EL (cell line): ENCODE data around the gene NBAS.
"Not testable (repeated sequence)": the region's sequence is repeated elsewhere in the genome, so short reads cannot be mapped to it uniquely, and the experiment has no call there.

Source experiments
- DNase-seq: peaks from one replicate; pipeline ENCODE4 v3.0.0-alpha.2; 2016

NBAS gene

DNA sequence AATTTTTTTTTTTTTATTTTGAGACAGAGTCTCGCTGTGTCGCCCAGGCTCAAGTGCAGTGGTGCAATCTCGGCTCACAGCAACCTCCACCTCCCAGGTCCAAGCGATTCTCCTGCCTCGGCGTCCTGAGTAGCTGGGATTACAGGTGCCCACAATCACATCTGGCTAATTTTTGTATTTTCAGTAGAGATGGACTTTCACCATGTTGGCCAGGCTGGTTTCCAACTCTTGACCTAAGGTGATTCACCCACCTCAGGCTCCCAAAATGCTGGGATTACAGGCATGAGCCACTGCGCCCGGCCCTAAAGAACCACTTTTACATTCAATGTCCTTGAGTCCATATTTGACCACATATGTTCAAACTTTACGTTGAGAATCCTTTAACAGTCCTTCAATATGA lies 156.6 kb downstream of the NBAS start:
- DNase-seq = not testable (repeated sequence)

DNA sequence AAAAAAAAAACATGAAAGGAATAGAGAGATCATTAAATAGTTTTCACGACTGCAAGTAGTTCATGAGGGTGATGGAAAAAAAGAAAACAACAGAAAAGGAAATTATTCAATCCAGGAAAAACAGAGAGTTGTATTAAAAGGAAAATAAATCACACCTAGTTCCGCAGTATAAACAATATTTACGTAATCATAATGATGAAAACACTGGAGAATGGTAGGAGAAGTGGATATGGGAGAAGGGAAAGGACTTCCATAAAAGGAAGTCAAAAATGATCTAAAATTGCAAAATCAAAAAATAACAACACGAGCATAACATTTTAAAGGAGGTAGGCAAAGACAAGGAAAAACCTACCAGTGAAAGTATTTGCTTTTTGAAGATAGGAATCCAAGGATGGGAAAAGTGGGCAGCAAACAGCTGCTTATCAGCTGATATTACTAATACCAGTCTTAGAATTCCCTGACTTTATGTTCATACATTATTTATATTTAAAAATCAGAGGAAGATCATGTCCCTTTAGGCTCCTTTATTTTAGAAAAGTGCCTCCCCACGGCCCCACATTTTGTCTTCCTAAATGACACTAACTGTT lies 160.8 kb downstream of the NBAS start:
- DNase-seq = no peak

DNA sequence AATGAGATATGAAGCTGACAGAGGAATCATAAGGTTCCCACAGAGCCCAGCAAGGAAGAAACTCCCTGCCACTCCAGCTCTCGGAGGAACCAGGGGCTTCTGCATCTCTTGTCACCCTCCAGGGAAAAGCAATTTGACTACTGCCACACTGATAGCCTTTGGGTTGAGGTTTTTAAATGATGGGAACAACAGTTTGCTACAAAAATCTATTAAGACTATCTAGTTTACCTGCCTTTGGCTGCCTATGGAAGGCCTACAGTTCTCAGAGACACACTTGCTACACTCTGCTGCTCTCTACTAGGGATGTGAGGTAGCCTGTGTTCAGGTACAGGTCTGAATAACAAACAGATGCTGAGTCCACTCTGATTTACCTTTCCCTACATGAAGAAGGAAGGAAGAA lies 161.9 kb downstream of the NBAS start:
- no peak for DNase-seq

DNA sequence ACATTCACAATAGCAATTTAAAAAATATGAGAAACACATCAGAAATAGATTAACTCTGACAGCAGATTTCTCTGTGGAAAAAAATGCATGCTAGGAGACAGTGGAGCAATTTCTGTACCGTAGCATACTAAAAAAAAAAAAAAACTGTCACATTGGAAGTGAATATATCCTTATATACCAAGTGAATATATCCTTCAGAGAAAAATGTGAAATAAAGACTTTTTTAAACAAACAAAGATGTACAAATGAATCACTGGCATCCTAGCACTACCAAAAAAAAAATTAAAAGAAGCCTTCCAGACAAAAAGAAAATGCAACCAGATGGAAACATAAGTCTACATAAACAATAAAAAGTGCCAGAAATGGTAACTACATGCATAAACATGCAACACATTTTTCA lies 169.4 kb downstream of the NBAS start:
- DNase-seq = no peak

DNA sequence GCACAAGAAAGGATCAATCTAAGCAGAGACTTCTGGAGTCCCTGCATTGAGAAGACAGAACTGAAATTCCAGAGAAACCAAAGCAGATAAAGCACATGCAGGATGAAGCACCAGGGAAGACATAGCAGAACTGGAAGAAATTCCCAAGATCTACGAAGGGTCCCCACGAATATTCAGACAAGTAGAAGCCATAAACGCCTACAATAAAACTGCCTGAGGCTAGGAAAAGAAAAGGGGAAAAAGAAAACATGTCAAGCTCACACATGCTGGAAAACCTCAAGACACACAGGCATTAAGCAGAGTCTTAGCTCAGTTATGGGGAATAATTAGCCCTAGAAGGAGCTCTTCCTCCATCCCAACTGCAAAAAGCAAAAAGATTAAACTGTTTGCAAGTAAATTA lies 171.2 kb downstream of the NBAS start:
- no peak for DNase-seq

DNA sequence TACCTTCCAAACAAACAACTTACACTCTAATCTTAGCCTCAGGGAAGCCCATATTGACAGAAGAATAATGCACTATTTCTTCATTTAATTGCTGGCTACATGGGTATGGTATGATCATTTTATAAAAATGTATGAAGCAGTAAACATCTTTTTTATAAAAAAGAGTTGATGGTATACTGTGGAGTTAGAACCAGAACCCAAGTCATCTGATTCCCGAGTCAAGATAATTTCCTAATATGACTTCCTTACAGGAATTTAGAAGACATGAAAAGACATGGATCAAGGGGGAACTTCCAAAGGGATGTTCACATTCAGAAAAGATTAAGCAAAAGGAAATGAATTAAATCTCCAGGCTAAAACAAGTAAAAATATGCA lies 171.8 kb downstream of the NBAS start:
- DNase-seq = no peak

DNA sequence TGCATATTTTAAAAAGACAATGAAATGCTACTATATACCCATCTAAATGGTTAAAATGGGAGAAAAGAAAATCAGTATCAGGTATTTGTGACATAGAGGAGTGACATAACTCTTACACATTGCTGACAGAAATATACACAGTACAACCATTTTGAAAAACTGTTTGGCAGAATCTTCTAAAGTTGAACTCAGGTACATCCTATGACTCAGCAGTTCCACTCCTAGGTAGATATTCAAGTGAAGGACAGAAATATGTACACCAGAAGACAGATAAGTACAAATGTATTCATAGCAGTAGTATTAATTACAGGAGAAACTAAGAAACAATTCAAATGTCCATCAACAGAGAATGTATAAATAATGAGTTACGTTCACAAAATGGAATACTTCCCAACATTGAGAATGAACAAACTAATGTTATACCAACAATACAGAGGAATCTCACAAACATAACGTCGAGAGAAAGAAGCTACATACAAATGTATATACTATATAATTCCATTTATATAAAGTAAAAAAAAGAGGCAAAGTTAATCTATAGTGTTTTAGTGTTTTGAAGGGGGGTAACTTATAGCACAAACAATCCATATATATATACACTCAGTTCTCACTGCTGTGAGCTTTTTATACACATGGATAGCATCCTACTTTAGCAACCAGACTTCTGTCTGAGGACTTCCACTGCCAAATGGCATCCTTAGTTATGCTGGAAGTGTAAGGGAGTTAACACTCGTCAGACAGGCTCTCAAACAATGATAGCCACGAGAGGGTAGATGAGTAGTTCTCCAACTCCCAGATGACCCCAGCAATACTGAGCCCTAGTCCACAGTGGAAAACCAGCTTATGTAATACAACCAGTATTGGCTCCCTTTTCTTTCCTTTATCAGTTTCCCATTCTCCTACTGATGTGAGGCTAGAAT lies 172.5 kb downstream of the NBAS start:
- DNase-seq = no peak

DNA sequence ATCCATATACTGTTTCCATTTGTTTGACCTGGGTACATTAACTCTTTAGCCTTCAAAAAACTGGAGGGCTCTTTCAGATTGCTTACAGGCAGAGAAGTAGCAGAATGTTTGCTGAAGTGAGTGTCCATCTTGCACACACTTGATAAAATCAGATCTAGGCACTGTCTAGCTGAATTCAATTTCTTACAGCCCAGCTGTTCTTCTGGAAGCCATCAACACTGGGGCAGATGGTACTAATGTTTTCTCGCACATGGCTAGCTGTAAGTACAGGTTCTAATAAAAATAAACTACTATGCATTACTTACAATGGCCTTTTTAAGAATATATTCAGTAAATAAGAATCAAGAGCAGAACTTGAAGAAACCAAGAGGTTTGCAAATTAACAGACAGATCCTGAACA lies 175.9 kb downstream of the NBAS start:
- DNase-seq = no peak

DNA sequence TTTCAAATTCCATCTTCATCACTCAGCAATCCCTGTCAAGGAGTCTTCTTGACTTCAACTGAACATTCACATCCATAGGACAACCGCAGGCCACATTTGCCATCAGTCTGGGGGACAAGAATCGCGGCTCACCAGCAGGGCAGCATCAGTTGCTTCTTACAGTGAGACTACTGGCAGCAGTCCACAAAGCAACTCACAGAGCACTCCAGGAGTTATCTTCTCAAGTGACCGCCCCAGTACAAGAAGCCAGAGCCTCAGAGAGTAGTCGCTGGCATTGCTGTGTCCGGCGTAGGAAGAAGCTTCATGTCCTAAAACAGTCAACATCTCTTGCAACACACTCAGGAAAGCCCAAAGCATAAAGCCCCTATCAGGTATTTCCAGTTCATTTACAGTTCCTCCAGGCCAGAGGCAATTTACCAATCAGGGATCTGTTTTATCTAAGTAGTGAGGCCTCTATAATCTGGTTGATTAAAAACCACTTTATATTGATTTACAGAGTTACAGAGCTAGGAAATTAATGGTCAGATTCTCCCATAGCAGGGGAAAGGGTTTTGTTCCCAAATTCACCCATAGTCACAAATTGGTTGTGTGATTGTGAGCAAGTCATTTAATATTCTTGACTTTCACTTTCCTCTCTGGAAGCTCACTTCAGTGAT lies 177.3 kb downstream of the NBAS start:
- DNase-seq = no peak

DNA sequence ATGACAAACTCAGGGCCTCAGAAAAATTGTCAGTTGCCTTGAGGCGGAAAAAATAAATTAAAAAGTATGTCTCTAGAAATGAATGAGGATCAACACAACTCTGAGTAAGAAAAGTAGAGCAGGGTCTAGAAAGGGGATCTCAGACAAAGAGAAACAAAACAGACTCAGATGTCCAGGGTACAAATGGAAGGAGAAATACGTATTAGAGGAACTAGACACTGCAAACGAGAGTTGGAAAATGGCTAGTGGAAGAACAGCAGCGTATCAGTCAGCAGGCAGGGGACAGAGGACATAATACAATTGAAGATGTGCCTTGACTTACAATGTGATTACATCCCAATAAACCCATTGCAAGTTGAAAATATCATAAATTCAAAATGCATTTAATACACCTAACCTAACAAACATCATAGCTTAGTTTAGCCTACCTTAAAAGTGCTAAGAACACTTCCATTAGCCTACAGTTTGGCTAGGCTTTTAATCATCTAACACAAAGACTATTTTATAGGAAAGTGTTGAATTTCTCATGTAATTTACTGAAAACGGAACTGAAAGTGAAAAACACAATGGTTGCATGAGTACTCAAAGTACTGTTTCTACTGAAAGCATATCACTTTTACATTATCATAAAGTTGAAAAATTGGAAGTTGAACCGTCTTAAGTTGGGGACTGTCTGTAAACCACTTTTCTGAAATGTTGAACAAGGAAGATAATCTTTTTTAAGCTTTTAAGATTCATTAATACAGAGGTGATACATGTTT lies 182.8 kb downstream of the NBAS start:
- DNase-seq = no peak

DNA sequence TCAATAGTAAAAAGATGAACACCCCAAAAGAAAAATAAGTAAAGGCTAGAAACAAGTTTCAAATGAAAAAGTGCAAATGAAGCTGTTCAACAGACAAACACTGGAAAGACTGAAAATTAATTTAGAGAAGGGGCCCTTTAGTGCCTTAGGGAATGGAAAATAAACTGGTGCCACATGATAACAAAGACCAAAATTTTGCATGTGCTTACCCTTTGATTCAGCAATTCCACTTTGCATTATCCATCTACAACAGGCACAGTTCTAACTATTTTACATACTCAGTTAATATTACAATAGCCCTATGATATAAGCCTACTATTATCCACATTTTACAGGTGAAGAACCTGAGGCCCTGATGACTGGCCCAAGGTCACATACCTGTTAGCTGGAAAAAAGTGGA lies 183.9 kb downstream of the NBAS start:
- no peak for DNase-seq

DNA sequence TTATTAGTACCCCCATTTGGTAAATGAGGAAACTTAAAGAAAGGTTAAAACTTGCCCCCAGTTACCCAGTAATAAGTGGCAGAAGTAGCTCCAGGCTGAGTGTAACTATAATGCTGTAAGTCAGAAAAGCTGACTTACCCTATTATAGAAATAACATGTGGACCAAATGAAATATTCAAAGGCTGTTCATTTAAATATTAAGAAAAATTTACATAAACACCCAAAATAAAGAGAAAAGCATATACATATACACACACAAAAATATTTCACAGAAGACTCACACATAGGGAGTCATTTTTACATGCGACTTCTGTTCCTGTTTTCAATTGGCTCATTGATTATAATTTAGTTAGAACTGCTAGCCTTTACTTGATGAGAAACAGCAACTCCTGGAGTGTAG lies 189.1 kb downstream of the NBAS start:
- no peak for DNase-seq

DNA sequence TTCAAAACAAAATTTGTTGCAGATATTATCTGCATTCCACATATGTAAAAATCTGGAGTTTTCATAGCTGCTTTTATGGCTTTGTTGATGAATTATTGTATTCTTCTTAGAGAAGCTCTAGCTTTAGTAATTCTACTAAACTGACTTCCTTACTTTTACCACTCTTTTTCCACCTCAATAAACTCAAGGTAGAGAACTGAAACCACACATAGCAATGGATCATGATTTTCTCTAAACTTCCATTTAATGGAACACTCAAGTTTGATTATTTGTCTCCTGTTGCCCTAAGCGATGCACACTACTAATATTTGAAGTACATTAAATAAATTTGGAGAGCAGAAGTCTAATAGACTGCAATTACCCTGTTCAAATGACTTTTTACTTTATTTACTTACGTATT lies 192.0 kb downstream of the NBAS start:
- no peak for DNase-seq

DNA sequence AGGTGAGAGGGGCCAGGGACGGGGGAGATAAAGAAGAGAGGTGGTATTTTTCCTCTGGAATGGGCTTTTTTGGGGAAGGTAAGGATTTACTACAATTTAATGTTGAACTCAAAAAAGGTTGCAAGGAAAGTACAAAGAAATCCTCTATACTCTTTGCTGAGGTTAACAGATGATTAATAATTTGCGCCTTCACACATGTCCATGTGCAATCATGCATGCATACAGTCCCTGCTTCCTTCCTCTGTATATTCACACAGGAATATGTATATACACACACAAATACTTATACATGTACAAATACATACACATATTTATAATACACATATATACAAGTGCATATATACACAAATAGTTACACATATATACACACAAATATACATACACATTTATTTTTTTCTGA lies 193.4 kb downstream of the NBAS start:
- DNase-seq = no peak

DNA sequence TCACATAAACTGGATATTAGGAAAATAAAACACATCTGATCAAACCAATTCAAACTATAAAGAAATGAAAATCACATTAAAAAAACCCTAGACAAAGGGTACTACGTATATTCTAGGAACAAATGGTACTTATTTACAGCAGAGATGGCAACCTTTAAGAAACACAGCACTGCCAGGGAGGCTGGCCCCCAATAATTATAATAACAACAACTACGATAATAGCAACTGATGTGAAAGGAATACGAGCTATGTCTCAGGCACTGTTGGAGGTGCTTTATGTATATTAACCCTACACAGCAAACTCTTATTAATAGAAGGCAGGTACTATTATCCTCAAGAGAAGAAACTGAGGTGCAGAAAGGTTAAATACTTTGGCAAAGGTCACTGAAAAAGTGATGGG lies 193.9 kb downstream of the NBAS start:
- no peak for DNase-seq

DNA sequence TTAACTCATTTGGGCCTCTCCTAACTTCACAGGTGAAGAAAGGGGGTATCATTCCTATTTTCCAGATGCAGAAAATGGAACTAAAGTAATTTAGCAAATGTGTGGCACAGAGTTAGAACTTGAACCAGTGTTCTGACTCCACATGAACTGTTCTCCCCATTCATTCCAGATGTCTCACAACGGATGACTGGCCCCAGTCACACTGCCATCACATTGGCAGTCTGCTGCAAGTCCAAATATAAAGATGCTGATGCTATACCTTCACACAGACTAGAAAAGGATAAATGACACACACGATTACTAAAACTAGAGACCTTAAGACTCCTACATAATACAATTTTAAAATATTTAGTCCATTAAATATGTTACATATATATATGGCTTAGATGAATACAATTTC lies 195.7 kb downstream of the NBAS start:
- DNase-seq = no peak

DNA sequence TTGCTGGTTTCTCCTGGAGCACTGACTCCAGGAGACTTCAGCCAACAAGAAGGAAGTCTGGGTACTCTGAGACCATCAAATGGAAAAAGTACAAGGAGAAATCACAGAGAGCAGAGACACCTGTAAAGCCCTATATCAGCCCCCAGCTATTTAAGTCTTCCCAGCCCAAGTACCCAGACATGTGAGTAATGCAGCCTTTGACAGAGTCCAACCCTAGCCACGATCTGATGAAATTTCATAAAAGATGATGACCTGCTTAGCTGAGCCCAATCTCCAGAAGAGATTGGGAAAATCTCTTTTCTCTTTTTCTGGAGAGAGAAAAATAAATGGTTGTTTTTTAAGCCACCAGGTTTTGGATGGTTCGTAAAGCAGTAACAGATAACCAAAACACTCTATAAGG lies 196.6 kb downstream of the NBAS start:
- DNase-seq = no peak

DNA sequence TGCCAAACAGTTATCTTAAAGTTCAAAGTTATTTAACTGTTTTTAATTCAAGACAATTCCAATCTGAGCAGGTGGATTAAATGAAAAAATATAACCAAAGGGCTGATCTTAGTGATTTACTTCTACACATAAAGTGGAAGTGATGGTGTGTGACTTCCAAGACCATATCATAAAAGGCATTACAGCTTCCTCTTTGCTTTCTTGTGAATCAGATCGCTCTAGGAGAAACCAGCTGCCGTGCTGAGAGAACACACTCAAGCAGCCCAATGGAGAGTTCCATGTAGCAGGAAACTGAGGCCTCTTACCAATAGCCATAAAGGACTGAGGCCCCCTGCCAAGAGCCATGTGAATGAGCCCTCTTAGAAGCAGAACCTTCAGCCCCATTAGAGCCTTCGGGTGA lies 197.4 kb downstream of the NBAS start:
- DNase-seq = no peak

DNA sequence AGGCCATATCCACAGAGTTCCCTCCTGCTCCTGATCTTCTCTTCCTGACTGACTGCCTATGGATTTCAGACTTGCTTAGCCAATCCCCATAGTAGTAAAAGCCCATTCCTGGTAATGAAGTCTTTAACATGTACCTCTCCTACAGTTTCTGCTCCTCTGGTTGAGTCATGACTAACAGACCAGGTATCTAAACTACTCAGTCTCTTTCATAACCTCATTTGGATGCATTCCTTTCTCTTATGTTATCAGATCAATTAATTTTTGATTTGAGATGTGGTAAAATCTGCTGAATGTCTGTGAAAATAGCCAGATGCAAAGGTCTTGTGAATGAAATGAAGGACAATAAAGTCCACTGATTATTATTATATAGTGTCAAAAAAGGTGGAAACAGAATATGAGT lies 198.0 kb downstream of the NBAS start:
- DNase-seq = peak; percentile 60

DNA sequence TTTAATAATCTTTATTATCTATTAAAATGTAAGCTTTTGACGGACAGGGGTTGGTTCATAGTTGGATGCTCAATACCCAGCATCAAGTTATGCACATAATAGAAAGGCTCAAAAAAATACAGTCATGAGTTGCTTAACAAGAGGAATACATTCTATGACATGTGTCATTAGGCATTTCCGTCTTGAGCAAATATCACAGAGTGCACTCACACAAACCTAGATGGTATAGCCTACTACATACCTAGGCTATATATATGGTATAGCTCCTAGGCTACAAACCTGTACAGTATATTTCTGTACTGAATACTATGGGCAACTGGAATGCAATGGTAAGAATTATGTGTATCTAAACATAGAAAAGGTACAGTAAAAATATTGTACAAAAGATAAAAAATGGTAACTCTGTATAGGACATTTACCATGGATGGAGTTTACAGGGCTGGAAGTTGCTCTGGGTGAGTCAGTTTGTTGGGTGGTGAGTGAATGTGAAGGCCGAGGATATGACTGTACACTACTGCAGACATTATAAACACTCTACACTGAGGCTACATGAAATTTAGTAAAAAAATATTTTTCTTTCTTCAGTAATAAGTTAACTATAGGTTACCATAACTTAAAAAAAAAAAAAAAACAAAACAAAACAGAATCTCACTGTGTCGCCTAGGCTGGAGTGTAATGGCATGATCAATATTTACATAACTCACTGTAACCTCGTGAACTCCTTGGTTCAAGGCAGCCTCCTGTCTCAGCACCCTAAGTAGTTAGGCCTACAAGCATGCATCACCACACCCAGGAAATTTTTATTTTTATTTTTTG lies 201.2 kb downstream of the NBAS start:
- DNase-seq = peak; percentile 88

DNA sequence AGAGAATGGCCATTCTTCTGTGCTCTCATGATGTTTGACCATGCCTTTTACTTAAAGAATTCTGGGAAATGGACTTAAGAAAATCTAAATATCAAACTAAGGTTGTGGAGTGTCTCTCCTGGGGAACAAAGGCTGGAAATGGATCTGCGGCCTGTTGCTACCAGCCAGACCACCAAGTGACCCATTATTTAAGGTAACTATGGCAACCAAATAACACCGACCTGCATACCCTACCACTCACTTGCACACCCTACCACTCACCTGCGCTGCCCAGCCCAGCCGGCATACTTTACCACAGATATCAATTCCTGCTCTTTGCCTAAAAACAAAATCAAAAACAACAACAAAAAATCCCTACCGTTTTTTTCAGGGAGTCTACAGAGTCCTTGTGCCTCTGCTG lies 203.2 kb downstream of the NBAS start:
- DNase-seq = no peak

DNA sequence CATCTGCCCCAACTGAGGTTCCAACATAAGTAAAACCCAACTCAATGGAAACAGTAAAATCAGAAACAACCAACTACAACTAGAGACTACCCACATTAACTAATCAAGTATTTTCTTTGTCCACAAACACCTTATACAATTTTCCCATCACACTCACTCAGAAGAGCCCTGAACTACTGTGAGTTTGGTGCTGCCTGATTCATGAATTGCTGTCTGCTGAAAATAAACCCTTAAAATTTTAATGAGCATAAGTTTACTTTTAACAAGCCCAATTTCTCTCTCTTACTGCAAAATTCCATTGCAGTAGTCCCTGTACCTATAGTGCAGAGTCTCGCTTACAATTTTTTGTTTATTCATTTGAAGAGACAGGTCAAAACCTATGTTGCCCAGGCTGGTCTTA lies 203.9 kb downstream of the NBAS start:
- no peak for DNase-seq

DNA sequence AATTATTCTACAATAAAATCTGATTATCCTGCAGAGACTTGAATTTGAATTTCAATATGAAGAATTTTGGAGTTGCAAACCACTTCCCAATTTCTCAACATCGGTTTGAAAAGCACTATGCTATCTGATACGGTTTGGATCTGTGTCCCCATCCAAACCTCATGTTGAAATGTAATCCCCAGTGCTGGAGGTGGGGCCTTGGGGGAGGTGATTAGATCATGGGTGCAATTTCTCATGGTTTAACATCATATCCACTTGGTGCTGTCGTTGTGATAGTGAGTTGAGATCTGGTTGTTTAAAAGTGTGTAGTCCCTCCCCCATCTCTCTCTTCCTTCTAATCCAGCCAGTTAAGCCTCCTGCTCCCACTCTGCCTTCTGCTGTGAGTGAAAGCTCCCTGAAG lies 205.7 kb downstream of the NBAS start:
- no peak for DNase-seq
